HS-5 (cell line): Measurements from ENCODE around the gene TMEM117.
"Not testable (repeated sequence)": the region's sequence is repeated elsewhere in the genome, so short reads cannot be mapped to it uniquely, and the experiment has no call there.

Experiments used
- DNase-seq: peaks from one replicate; pipeline ENCODE4 v3.0.0-alpha.2; 2012; ENCODE audit warnings: low read depth

TMEM117 gene

DNA sequence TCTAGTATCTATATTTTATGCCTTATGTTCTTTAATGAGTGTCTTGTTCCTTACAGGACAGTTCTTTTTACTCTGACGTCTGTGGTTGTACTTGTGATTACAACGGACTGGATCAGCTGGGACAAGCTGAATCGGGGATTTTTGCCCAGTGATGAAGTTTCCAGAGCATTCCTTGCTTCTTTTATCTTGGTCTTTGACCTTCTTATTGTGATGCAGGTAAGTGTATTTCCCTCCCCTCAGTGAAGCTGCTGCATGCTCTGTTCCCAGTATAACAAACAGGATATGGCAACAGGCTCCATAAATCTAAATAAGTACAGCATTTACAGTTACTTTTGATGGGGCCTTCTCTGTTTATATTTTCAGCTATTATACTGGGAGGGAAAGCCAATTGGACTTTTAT is 463.6 kb downstream of the TMEM117 start:
- no peak for DNase-seq

DNA sequence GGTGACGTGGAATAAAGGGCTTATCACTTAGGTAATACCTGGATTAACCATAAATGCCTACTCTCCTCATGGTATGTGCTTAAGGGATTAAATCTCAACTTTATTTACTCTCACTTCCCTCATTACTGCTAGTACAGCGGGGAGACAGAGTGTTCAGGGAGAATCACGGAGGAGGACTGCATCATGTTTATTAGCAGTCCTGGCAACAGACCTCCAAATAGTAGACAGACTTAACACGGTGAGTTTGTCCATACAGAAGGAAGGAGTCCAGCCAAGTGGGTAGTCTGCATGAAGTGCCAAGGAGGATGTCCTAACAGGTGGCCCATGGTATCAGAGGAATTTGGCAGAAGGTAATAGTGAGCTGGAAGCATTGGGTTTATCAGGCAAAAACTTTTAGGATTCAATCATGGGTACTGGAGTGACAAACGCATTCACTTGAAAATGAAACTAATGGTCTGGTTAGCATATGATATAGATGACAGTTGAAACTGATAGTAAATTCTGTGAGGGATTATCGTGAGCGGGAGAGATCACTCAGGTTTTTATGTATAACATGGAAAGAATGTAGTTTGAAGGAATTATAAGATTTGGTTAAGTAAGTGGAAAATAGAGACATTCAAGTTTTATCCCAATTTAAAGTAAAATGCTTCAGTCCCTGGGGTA is 471.8 kb downstream of the TMEM117 start:
- DNase-seq = no peak

- no peak for DNase-seq
Measured at GRCh38 chr12:44313188-44313587, 477.3 kb downstream of the TMEM117 start.

DNA sequence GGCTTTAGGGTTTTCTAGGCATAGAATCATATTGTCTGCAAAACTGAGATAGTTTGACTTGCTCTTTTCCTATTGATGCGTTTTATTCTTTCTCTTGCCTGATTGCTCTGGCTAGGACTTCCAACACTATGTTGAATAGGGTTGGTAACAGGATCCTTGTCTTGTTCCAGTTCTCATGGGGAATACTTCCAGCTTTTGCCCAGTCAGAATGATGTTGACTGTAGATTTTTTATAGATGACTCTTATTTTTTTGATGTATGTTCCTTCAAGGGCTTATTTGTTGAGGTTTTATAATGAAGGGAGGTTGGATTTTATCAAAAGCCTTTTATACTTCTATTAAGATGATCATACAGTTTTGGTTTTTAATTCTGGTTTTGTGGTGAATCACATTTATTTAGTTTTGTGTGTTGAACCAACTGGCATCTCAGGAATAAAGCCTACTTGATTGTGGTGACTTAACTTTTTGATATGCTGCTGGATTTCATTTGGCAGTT is 478.2 kb downstream of the TMEM117 start:
- DNase-seq = no peak

DNA sequence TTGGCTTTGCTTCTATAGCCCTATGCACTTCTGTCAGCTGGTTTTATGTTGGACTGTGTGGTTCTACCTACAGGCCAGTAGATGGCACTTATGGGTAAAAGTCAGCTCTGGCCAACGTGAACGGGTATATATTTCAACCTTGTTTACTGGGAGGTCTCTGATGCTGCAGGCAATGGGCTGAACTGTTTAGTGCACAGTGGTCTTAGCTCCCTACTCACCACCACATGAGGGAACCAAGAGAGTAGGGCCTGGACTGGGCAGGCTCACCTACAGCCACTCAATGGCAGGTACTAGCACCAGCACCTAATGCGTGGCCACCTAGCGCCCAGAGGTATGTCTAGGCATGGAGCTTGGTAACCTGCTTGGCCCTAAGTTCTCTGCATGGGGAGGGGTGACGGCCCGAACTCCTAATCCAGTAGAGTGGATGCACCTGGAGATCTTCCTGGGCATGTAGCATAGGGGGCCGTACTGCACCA is 481.8 kb downstream of the TMEM117 start:
- peak; percentile 3 for DNase-seq

DNA sequence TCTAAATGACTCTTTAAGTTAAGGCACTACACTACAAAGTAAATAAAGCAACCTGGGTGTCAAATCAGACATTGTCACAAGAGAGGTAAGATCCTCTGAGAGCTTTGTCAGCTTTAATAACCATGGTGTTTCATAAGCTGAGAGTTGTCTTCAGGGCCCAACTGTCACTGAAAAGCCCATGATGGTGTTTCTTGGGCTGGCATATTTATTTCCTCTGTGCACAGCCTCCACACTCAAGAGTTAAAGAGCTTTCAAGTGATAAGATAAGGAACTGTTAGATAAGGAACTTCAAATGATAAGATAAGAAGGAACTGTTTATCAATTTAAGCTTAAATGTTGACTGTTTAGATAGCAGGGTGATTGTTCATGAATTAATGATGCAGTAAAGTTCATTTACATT is 495.4 kb downstream of the TMEM117 start:
- no peak for DNase-seq

DNA sequence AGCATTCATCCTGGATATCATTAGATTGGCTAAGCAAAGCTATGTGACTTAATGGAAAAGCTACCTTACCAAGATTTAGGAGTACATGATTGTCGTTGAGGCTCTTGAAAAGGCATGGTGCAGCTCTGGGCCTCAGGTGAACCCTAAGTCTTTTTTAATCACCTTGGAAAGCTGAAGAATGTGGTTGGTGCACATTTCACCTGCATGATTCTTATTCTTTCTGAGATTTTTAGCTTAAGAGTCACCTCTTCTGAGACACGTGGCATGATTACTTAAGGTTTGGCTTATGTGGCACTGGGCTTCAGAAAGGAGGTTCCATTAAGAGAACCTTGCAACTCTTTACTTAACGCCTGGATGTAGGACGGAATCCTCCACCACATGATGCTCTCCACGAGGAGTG is 498.5 kb downstream of the TMEM117 start:
- no peak for DNase-seq

DNA sequence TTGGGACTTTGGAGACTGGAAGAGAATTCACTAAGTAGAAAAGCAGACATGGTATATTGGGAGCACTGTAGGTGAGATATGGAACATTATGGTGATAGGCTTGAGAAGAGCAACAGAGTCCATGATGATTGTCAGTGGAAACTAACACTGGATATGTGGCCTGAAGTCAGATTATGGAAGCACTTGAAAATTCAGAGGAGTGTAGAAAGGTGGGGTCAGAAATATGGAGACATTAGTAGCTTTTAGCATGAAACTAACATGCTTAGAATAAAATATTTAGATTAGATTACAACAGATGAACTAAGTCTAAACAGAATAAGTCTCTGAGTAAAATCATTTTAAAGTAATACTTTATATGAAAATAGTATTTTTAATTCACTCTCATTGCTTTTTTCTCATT is 499.1 kb downstream of the TMEM117 start:
- DNase-seq = no peak

DNA sequence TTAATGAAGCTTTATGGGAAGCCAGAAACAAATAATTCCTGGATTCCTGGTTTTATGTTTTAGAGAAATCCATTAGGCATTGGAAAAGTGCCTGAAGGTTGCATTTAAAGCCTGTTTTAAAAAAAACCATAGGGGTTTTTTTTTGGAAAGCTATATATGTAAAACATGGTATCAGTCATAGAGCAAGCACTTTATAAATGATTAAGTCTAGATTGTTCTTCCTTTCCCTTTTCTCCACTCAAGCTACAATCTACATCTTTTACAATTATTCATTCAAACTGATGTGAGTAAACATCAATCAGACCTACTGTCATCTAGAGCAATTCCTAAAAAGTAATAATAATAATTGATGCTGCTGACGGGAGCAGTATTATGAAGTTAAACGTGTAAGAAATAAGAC is 500.7 kb downstream of the TMEM117 start:
- DNase-seq = no peak

GRCh38 chr12:44342371-44342770 is 506.5 kb downstream of the TMEM117 start:
- DNase-seq = no peak

GRCh38 chr12:44347145-44347544 is 511.3 kb downstream of the TMEM117 start:
- no peak for DNase-seq

- no peak for DNase-seq
Measured at GRCh38 chr12:44357494-44357893, 521.6 kb downstream of the TMEM117 start.

- DNase-seq = no peak
Measured at GRCh38 chr12:44358636-44359035, 522.8 kb downstream of the TMEM117 start.

DNA sequence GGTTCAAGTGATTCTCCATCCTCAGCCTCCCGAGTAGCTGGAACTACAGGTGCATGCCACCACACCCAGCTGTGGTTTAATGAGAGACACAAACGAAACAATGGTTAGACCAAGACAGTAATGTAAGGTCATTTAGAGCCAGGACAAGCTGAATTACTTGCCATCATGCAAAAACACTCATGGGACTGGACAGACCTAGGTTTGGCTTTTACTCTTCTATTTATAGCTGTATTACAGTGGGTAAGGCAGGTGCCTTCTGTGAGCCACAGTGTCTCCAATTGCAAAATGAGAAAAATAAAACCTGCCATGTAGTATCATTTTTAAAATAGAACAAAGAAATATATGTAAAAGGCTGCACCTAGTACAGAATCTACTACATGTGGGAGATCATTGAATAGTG is 527.1 kb downstream of the TMEM117 start:
- no peak for DNase-seq

DNA sequence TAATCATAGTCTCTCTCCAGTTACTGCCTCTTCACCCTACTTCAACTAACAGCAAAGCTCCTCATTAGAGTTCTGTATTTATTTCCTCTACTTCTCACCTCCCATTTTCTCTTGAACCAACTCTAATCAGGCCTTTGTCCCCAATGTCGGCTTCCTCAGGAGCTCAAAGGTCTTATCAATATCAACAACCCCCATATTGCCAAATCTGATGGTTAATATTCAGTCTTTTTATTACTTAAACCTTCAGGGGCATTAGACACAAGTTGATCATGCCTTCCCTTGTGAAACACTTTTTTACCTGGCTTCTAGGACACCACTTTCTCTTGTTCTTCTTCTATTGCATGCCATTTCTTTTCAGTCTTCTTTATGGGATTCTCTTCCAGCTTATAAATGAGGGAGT is 531.3 kb downstream of the TMEM117 start:
- DNase-seq = no peak

DNA sequence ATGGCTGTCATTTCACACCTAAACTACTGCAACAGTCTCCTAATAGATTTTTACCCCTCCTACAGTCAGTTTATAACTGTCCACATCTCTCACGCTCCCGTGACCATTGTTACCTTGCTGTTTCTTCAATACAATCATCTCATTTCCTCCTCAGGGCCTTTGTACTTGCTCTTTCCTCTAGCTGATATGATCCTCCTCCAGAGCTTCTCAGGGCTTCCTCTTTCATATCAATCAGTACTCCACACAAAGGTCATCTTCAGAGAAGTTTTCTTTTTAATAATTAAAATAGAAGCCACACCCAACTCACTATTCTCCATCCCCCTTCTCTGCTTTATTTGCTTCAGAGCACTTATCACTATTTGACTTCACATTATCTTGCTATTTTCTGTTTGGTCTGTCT is 532.0 kb downstream of the TMEM117 start:
- no peak for DNase-seq

DNA sequence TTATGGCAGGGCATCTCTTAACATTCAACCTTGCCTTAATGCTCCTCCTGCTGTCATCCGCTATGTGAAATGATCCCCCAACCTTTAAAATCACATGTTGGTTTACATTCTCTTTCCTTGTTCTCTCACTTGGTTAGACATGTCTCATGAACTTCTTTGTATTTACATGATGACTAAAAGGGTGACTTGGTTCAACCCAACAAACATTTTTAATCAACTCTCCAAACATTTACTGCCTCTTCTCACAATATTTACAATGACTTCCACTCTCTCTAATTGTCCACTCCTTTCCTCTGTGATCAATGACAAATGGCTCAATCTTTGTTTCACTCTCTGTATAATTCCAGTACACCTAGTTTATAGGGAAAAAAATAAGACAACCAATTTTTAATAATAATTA is 534.1 kb downstream of the TMEM117 start:
- DNase-seq = no peak

DNA sequence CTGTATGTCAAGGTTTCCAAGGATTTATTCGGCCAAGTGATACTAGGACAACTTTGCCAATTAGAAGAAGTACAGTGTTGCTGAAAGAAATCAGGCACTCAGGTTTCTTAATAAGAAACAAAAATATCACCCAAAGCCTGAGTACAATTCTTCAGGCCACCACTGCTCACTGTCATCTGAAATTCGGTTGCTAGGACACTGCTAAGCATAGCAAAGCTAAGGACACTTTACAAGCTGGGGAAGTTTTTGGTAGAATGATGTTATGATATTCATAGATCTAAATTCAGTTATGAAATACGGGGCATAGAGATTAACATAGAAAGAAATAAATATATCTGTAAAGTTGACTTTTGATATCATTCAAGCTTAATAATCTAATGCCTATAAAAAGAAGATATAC is 535.1 kb downstream of the TMEM117 start:
- no peak for DNase-seq

DNA sequence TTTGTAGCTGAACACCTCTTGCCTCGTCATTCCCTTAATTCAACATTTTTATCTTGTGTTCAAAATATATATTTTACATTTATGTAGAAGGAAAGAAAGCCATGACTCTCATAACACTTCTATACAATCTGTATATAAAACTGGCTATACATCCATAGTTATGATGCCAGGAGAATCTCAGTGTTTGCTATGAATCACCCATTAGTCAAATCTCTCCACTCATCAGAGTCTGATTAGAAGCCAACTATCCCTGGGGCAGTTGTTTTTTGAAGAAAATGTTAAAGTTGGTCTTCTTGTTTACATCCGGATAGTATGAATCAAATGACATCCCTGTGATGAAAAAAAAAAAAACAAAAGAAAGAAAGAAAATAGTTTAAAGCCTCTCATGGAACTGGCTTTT is 536.4 kb downstream of the TMEM117 start:
- peak; percentile 22 for DNase-seq

GRCh38 chr12:44375694-44376093 is 539.8 kb downstream of the TMEM117 start:
- no peak for DNase-seq

GRCh38 chr12:44377443-44378187 is 541.7 kb downstream of the TMEM117 start:
- no peak for DNase-seq

- not testable (repeated sequence) for DNase-seq
Measured at GRCh38 chr12:44379113-44379512, 543.2 kb downstream of the TMEM117 start.

- no peak for DNase-seq
Measured at GRCh38 chr12:44379831-44380230, 544.0 kb downstream of the TMEM117 start.

DNA sequence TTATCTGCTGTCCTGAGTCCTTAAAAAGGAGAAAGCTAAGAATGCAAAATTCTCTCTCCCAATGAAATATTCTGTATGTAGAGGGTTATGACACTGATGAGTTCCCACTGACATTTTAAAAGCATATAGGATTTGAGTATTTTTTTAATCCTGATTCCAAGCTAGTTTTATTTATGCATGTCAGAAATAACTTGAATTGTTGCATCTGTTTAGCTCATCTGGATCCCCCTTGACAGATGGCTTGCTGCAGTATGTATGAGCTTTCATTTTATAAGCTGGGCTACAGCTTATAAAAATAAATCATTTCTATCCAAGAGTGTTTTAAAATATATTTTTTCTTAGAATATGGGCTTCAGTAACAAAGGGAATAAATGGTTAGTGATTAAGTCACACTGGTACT is 545.0 kb downstream of the TMEM117 start:
- DNase-seq = no peak
